ENCODE results near the gene CRTC2.

Gene CRTC2

GRCh38 chr1:153976819-153977249 lies 18.4 kb upstream of the CRTC2 start:
- DNase-seq (ENCODE audit: low read depth, low spot score): no peak

GRCh38 chr1:153973525-153973924 lies 15.1 kb upstream of the CRTC2 start:
- DNase-seq (ENCODE audit: low read depth, low spot score): no peak

GRCh38 chr1:153973071-153973470 lies 14.7 kb upstream of the CRTC2 start:
- no peak for DNase-seq (ENCODE audit: low read depth, low spot score)

- no peak for DNase-seq (ENCODE audit: low read depth, low spot score)
These were observed 11.9 kb upstream of the CRTC2 start for GRCh38 chr1:153970346-153970745.

- no peak for DNase-seq (ENCODE audit: low read depth, low spot score)
These were observed 10.6 kb upstream of the CRTC2 start for GRCh38 chr1:153968972-153969371.

GRCh38 chr1:153968408-153968807 lies 10.0 kb upstream of the CRTC2 start:
- no peak for DNase-seq (ENCODE audit: low read depth, low spot score)

- DNase-seq (ENCODE audit: low read depth, low spot score): no peak
These were observed 9.6 kb upstream of the CRTC2 start for GRCh38 chr1:153968000-153968363.

GRCh38 chr1:153967107-153967999 lies 8.9 kb upstream of the CRTC2 start, which contains the start of gene CREB3L4:
CREB3L4 (plus strand) TSS chr1:153967902; CDS start chr1:153968526, 624 bp downstream.
- peak; percentile 88 for DNase-seq (ENCODE audit: low read depth, low spot score)

- DNase-seq (ENCODE audit: low read depth, low spot score): no peak
These were observed 5.5 kb upstream of the CRTC2 start for GRCh38 chr1:153963850-153964331.

- peak; percentile 90 for DNase-seq (ENCODE audit: low read depth, low spot score)
These were observed 4.8 kb upstream of the CRTC2 start, which contains the start of gene SLC39A1 for GRCh38 chr1:153963030-153963849. SLC39A1 (minus strand) TSS chr1:153963537; CDS start chr1:153962715, 822 bp downstream.

GRCh38 chr1:153962088-153963029 lies 3.9 kb upstream of the CRTC2 start:
- no peak for DNase-seq (ENCODE audit: low read depth, low spot score)

- no peak for DNase-seq (ENCODE audit: low read depth, low spot score)
These were observed 3.0 kb upstream of the CRTC2 start for GRCh38 chr1:153961421-153961820.

- no peak for DNase-seq (ENCODE audit: low read depth, low spot score)
These were observed 1.8 kb upstream of the CRTC2 start for GRCh38 chr1:153960206-153960605.

- DNase-seq (ENCODE audit: low read depth, low spot score): no peak
These were observed 1.0 kb upstream of the CRTC2 start for GRCh38 chr1:153959454-153959853.

- no peak for DNase-seq (ENCODE audit: low read depth, low spot score)
These were observed 499 bp upstream of the CRTC2 start for GRCh38 chr1:153958961-153959260.

- no peak for DNase-seq (ENCODE audit: low read depth, low spot score)
These were observed 685 bp downstream of the CRTC2 start for GRCh38 chr1:153957744-153958110.

GRCh38 chr1:153956997-153957715 lies 1.3 kb downstream of the CRTC2 start:
- no peak for DNase-seq (ENCODE audit: low read depth, low spot score)

- DNase-seq (ENCODE audit: low read depth, low spot score): no peak
These were observed 3.6 kb downstream of the CRTC2 start for GRCh38 chr1:153954826-153955225.

GRCh38 chr1:153953859-153954365 lies 4.5 kb downstream of the CRTC2 start:
- DNase-seq (ENCODE audit: low read depth, low spot score): no peak

GRCh38 chr1:153951801-153952200 lies 6.6 kb downstream of the CRTC2 start:
- no peak for DNase-seq (ENCODE audit: low read depth, low spot score)

GRCh38 chr1:153951183-153951582 lies 7.2 kb downstream of the CRTC2 start:
- DNase-seq (ENCODE audit: low read depth, low spot score): no peak
